ENCODE measurements around the gene ADGRG6.

Gene ADGRG6

GRCh38 chr6:142262231-142262630 lies 39.6 kb upstream of the ADGRG6 start:
- TF ChIP-seq POLR2AphosphoS5 (IDR thresholded peaks at IDR 0.05; ENCODE audit: low read depth, low read length) (no peak), FOXP2 (optimal IDR thresholded peaks at IDR 0.05; ENCODE audit: borderline replicate concordance, extremely low read depth, extremely low read length, insufficient read depth) (no peak), TAF1 (IDR thresholded peaks at IDR 0.05; ENCODE audit: borderline replicate concordance, insufficient read depth, low read length) (no peak), SIN3A (IDR thresholded peaks at IDR 0.05; ENCODE audit: borderline replicate concordance, insufficient read depth, low read length) (no peak), REST (IDR thresholded peaks at IDR 0.05; ENCODE audit: insufficient read depth in 1 of 2, low read depth in 2 of 2, low read length in 2 of 2) (no peak)

GRCh38 chr6:142265476-142265875 lies 36.3 kb upstream of the ADGRG6 start:
- TF ChIP-seq TAF1 (IDR thresholded peaks at IDR 0.05; ENCODE audit: borderline replicate concordance, insufficient read depth, low read length) (no peak), SIN3A (IDR thresholded peaks at IDR 0.05; ENCODE audit: borderline replicate concordance, insufficient read depth, low read length) (no peak), FOXP2 (optimal IDR thresholded peaks at IDR 0.05; ENCODE audit: borderline replicate concordance, extremely low read depth, extremely low read length, insufficient read depth) (no peak), POLR2AphosphoS5 (IDR thresholded peaks at IDR 0.05; ENCODE audit: low read depth, low read length) (no peak), REST (IDR thresholded peaks at IDR 0.05; ENCODE audit: insufficient read depth in 1 of 2, low read depth in 2 of 2, low read length in 2 of 2) (no peak)

GRCh38 chr6:142266060-142266459 lies 35.7 kb upstream of the ADGRG6 start:
- TF ChIP-seq FOXP2 (optimal IDR thresholded peaks at IDR 0.05; ENCODE audit: borderline replicate concordance, extremely low read depth, extremely low read length, insufficient read depth) (no peak), POLR2AphosphoS5 (IDR thresholded peaks at IDR 0.05; ENCODE audit: low read depth, low read length) (no peak), SIN3A (IDR thresholded peaks at IDR 0.05; ENCODE audit: borderline replicate concordance, insufficient read depth, low read length) (no peak), REST (IDR thresholded peaks at IDR 0.05; ENCODE audit: insufficient read depth in 1 of 2, low read depth in 2 of 2, low read length in 2 of 2) (no peak), TAF1 (IDR thresholded peaks at IDR 0.05; ENCODE audit: borderline replicate concordance, insufficient read depth, low read length) (no peak)

- TF ChIP-seq FOXP2 (optimal IDR thresholded peaks at IDR 0.05; ENCODE audit: borderline replicate concordance, extremely low read depth, extremely low read length, insufficient read depth) (no peak), SIN3A (IDR thresholded peaks at IDR 0.05; ENCODE audit: borderline replicate concordance, insufficient read depth, low read length) (no peak), REST (IDR thresholded peaks at IDR 0.05; ENCODE audit: insufficient read depth in 1 of 2, low read depth in 2 of 2, low read length in 2 of 2) (no peak), TAF1 (IDR thresholded peaks at IDR 0.05; ENCODE audit: borderline replicate concordance, insufficient read depth, low read length) (no peak), POLR2AphosphoS5 (IDR thresholded peaks at IDR 0.05; ENCODE audit: low read depth, low read length) (no peak)
Observed at GRCh38 chr6:142271476-142271875, 30.3 kb upstream of the ADGRG6 start.

GRCh38 chr6:142274656-142275055 lies 27.2 kb upstream of the ADGRG6 start:
- no peak for TF ChIP-seq REST (IDR thresholded peaks at IDR 0.05; ENCODE audit: insufficient read depth in 1 of 2, low read depth in 2 of 2, low read length in 2 of 2)
- no peak for TF ChIP-seq SIN3A (IDR thresholded peaks at IDR 0.05; ENCODE audit: borderline replicate concordance, insufficient read depth, low read length)
- no peak for TF ChIP-seq TAF1 (IDR thresholded peaks at IDR 0.05; ENCODE audit: borderline replicate concordance, insufficient read depth, low read length)
- no peak for TF ChIP-seq POLR2AphosphoS5 (IDR thresholded peaks at IDR 0.05; ENCODE audit: low read depth, low read length)
- TF ChIP-seq FOXP2 (optimal IDR thresholded peaks at IDR 0.05; ENCODE audit: borderline replicate concordance, extremely low read depth, extremely low read length, insufficient read depth) = no peak
